Astrocyte (in vitro differentiated cells and primary cell): ENCODE data around the gene PCMTD2.

Experiments used
- CTCF ChIP-seq: IDR thresholded peaks from 2 replicates; pipeline ENCODE4 v1.5.1; 2011; ENCODE audit warnings: low read depth, mild to moderate bottlenecking, inconsistent platforms, low read length, moderate library complexity; ENCODE audit not compliant: insufficient read depth
- EZH2 ChIP-seq: IDR thresholded peaks from 2 replicates; pipeline ENCODE4 v1.6.1; 2012; ENCODE audit warnings: mild to moderate bottlenecking, low read length, inconsistent platforms; ENCODE audit not compliant: insufficient read depth

- TF ChIP-seq CTCF: no peak
- TF ChIP-seq EZH2: no peak
These were observed 42.8 kb upstream of the PCMTD2 start for GRCh38 chr20:64212755-64213154.
